Uterus (tissue), 2 donors: ENCODE measurements around the gene FAM47C.

Experiments
- CTCF ChIP-seq, 4 experiments: fragments of 200-600 bp in 2 of 4; fragments of 450-650 bp in 2 of 4; sonication (generic) in 2 of 4; IDR thresholded peaks; one replicate each; pipeline ENCODE4 v1.5.1; 2016 to 2019; ENCODE audit warnings: antibody characterized with exemption in 4 of 4, mild to moderate bottlenecking in 2 of 4, moderate library complexity in 1 of 4
- POLR2A ChIP-seq, 2 donors: fragments of 450-650 bp; IDR thresholded peaks; one replicate each; pipeline ENCODE4 v1.6.1; 2016; ENCODE audit warnings: antibody characterized with exemption in 2 of 2, mild to moderate bottlenecking in 1 of 2, moderate library complexity in 1 of 2

- TF ChIP-seq CTCF (IDR thresholded peaks at IDR 0.05): no peak
- TF ChIP-seq POLR2A (IDR thresholded peaks at IDR 0.05): no peak
Measured at GRCh38 chrX:36978886-36979285, 29.3 kb upstream of the FAM47C start.
